ENCODE data around the gene PDAP1. TPM values are rescaled to one million over a fixed set of nuclear protein-coding genes. Genes with fewer than 3 reads are reported as not detected.
A peak's percentile ranks its signal among the peaks of the same experiment; 100 is the strongest.

Gene PDAP1, protein sequence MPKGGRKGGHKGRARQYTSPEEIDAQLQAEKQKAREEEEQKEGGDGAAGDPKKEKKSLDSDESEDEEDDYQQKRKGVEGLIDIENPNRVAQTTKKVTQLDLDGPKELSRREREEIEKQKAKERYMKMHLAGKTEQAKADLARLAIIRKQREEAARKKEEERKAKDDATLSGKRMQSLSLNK
- 33.0 and 33.7 TPM in 2 replicates for total RNA-seq

DNA sequence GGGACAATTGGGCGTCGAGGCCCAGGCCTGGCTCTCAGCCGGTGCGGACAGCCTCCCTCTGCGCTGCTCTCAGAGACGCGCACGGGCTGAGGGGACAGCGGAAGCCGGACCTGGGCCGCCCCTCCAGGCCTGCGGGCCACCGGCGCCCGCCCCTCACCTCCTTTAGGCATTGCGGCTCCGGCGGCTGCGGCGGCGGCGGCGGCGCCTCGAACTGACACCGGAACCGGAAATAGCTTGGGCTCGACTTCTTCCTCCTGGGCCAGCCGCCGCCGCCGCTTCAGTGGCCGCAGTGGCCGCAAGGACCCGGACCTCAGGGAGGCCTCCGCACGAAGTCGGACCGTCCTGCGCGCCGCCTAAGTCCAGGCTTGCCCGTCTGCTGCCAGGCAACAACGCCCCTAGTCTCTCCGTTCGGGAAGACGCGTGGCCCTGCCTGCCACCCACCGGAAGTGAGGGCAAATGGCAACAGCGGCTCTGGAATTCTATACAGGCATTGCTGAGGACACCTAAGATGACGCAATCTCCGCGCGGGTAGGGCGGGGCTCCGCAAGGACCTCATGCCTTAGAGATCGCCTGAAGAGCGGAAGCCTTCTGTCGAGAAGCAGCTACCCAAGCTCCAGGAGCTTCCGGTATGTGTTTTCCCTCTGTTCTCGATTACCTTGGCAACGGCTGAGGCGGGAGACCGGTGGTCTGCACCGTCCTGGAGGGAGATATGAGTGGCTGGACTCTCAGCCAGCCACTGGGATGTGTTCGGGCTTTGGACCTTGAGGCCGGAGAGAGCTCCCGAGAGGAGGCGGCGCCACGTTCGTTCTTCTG lies at the start of gene PDAP1, which contains the start of gene BUD31:
Gene PDAP1 (minus strand): TSS at position 219 of the 813 bp plus-strand sequence. CDS start 49 bp downstream, at position 170.
Gene BUD31 (plus strand): TSS at position 591 of the 813 bp plus-strand sequence. CDS start 2,124 bp downstream, outside the sequence.
- TF ChIP-seq CTCF (IDR thresholded peaks at IDR 0.05; ENCODE audit: extremely low read depth, low read depth, low read length): no peak

GRCh38 chr7:99457650-99458493 lies 49.5 kb upstream of the PDAP1 start:
- Histone ChIP-seq H3K27me3 (ENCODE audit: insufficient read depth, low read length) (no peaks in the 10 kb centered on the region), H3K27ac (ENCODE audit: low read depth, low read length) (no peak overlapping the region), H4K20me1 (ENCODE audit: insufficient read depth, low read length) (peaks cover 35% of the 10 kb centered on the region), H3K4me3 (ENCODE audit: insufficient read depth, low read length) (no peak overlapping the region), H3K4me1 (ENCODE audit: insufficient read depth, low read length) (no peaks in the 10 kb centered on the region), H3K9me3 (ENCODE audit: low read depth, low read length) (no peaks in the 10 kb centered on the region), H2AFZ (ENCODE audit: low read length) (no peak overlapping the region), H3K79me2 (ENCODE audit: insufficient read depth, low read length) (peaks cover 94% of the 10 kb centered on the region), H3K36me3 (ENCODE audit: insufficient read depth, low read length) (peaks cover 77% of the 10 kb centered on the region), H3K4me2 (ENCODE audit: insufficient read depth, low read length) (no peak overlapping the region)
- DNase-seq (ENCODE audit: insufficient read length, low spot score, missing footprints): peak; percentile 43
- TF ChIP-seq CTCF (IDR thresholded peaks at IDR 0.05; ENCODE audit: extremely low read depth, low read depth, low read length): no peak

More for the DNA sequence above, at the start of gene PDAP1, which contains the start of gene BUD31:
- H3K36me3 ChIP-seq (ENCODE audit: insufficient read depth, low read length): peaks cover 37% of the 10 kb centered on the region
- H2AFZ ChIP-seq (ENCODE audit: low read length): peak within 1 kb of the TSS; percentile 89
- H3K4me3 ChIP-seq (ENCODE audit: insufficient read depth, low read length): peak within 1 kb of the TSS; percentile 83
- DNase-seq (ENCODE audit: insufficient read length, low spot score, missing footprints): peak; percentile 95
- peaks cover 89% of the 10 kb centered on the region for H3K79me2 ChIP-seq (ENCODE audit: insufficient read depth, low read length)
- H3K9me3 ChIP-seq (ENCODE audit: low read depth, low read length): no peaks in the 10 kb centered on the region
- H3K4me2 ChIP-seq (ENCODE audit: insufficient read depth, low read length): peak within 1 kb of the TSS; percentile 95
- H4K20me1 ChIP-seq (ENCODE audit: insufficient read depth, low read length): peaks cover 55% of the 10 kb centered on the region
- H3K27ac ChIP-seq (ENCODE audit: low read depth, low read length): peak within 1 kb of the TSS; percentile 98
- H3K4me1 ChIP-seq (ENCODE audit: insufficient read depth, low read length): peaks cover 39% of the 10 kb centered on the region
- no peaks in the 10 kb centered on the region for H3K27me3 ChIP-seq (ENCODE audit: insufficient read depth, low read length)

GRCh38 chr7:99457050-99457649 lies 48.8 kb upstream of the PDAP1 start:
- Histone ChIP-seq H3K36me3 (ENCODE audit: insufficient read depth, low read length) (peaks cover 71% of the 10 kb centered on the region), H2AFZ (ENCODE audit: low read length) (no peak overlapping the region), H3K27me3 (ENCODE audit: insufficient read depth, low read length) (no peaks in the 10 kb centered on the region), H3K4me1 (ENCODE audit: insufficient read depth, low read length) (no peaks in the 10 kb centered on the region), H3K79me2 (ENCODE audit: insufficient read depth, low read length) (peaks cover 90% of the 10 kb centered on the region), H3K9me3 (ENCODE audit: low read depth, low read length) (no peaks in the 10 kb centered on the region), H3K4me3 (ENCODE audit: insufficient read depth, low read length) (no peak overlapping the region), H4K20me1 (ENCODE audit: insufficient read depth, low read length) (peaks cover 32% of the 10 kb centered on the region), H3K27ac (ENCODE audit: low read depth, low read length) (no peak overlapping the region), H3K4me2 (ENCODE audit: insufficient read depth, low read length) (no peak overlapping the region)
- DNase-seq (ENCODE audit: insufficient read length, low spot score, missing footprints): peak; percentile 66
- no peak for TF ChIP-seq CTCF (IDR thresholded peaks at IDR 0.05; ENCODE audit: extremely low read depth, low read depth, low read length)
